Measurements from ENCODE around the gene C6orf141.

C6orf141 gene

GRCh38 chr6:49540614-49541013, 9.9 kb upstream of the C6orf141 start:
- DNase-seq = no peak

GRCh38 chr6:49541210-49541724, 9.2 kb upstream of the C6orf141 start:
- no peak for DNase-seq

GRCh38 chr6:49541936-49542335, 8.5 kb upstream of the C6orf141 start:
- DNase-seq = no peak

- DNase-seq = no peak
These were observed 7.2 kb upstream of the C6orf141 start for GRCh38 chr6:49543087-49543858.

GRCh38 chr6:49546331-49546730, 4.1 kb upstream of the C6orf141 start:
- no peak for DNase-seq

- no peak for DNase-seq
These were observed 1.7 kb upstream of the C6orf141 start for GRCh38 chr6:49548613-49549304.

GRCh38 chr6:49549691-49550491, 577 bp upstream of the C6orf141 start:
- no peak for DNase-seq

GRCh38 chr6:49551078-49551865, 804 bp downstream of the C6orf141 start:
- DNase-seq = no peak

GRCh38 chr6:49551866-49552129, 1.3 kb downstream of the C6orf141 start:
- no peak for DNase-seq

GRCh38 chr6:49552596-49552995, 2.1 kb downstream of the C6orf141 start:
- no peak for DNase-seq

- DNase-seq = no peak
These were observed 2.9 kb downstream of the C6orf141 start for GRCh38 chr6:49553384-49553783.

GRCh38 chr6:49555951-49556350, 5.5 kb downstream of the C6orf141 start:
- no peak for DNase-seq

GRCh38 chr6:49556429-49556837, 6.0 kb downstream of the C6orf141 start:
- no peak for DNase-seq

- DNase-seq = no peak
These were observed 6.7 kb downstream of the C6orf141 start for GRCh38 chr6:49557177-49557576.

GRCh38 chr6:49558238-49558637, 7.8 kb downstream of the C6orf141 start:
- no peak for DNase-seq

GRCh38 chr6:49563006-49563886, 12.8 kb downstream of the C6orf141 start:
- no peak for DNase-seq

GRCh38 chr6:49564552-49564951, 14.1 kb downstream of the C6orf141 start:
- no peak for DNase-seq

GRCh38 chr6:49565261-49565660, 14.8 kb downstream of the C6orf141 start:
- DNase-seq = no peak

- no peak for DNase-seq
These were observed 15.4 kb downstream of the C6orf141 start for GRCh38 chr6:49565855-49566254.

- DNase-seq = no peak
These were observed 20.1 kb downstream of the C6orf141 start for GRCh38 chr6:49570474-49571079.

- DNase-seq = no peak
These were observed 26.1 kb downstream of the C6orf141 start for GRCh38 chr6:49576618-49577017.
